GM12878 (cell line): Measurements from ENCODE around the gene LEP. TPM values are rescaled to one million over a fixed set of nuclear protein-coding genes. Genes with fewer than 3 reads are reported as not detected.

Experiments used
- MYC ChIP-seq: IDR thresholded peaks from 2 replicates; pipeline ENCODE4 v1.6.1; 2011; ENCODE audit warnings: mild to moderate bottlenecking, low read length, moderate library complexity, inconsistent platforms; ENCODE audit not compliant: insufficient read depth, insufficient replicate concordance, insufficient read length, severe bottlenecking
- NFYA ChIP-seq: IDR thresholded peaks from 2 replicates; pipeline ENCODE4 v1.6.1; 2011; ENCODE audit warnings: low read depth, mild to moderate bottlenecking, low read length, improper control_type of control experiment, borderline replicate concordance
- NFYB ChIP-seq: IDR thresholded peaks from 2 replicates; pipeline ENCODE4 v1.6.1; 2011; ENCODE audit warnings: low read depth, mild to moderate bottlenecking, low read length, improper control_type of control experiment, moderate library complexity; ENCODE audit not compliant: insufficient read depth
- NR2F1 ChIP-seq: fragments of 450-650 bp; conservative IDR thresholded peaks from 2 replicates; pipeline ENCODE4 v1.6.1; 2017; ENCODE audit warnings: mild to moderate bottlenecking
- PML ChIP-seq: IDR thresholded peaks from 2 replicates; pipeline ENCODE4 v1.6.1; 2012; ENCODE audit warnings: low read length, inconsistent platforms
- RELA ChIP-seq: fragments of 450-650 bp; IDR thresholded peaks from 2 replicates; pipeline ENCODE4 v1.8.0; 2014; ENCODE audit warnings: borderline replicate concordance; ENCODE audit not compliant: partially characterized antibody
- SRF ChIP-seq, 2 experiments: IDR thresholded peaks; 2 replicates each; pipeline ENCODE4 v1.6.1; 2011; ENCODE audit warnings: low read depth in 2 of 2, low read length in 2 of 2, mild to moderate bottlenecking in 1 of 2, moderate library complexity in 1 of 2
- TCF3 ChIP-seq: IDR thresholded peaks from 2 replicates; pipeline ENCODE4 v1.6.1; 2012; ENCODE audit warnings: low read depth, mild to moderate bottlenecking, low read length, borderline replicate concordance; ENCODE audit not compliant: insufficient read depth
- ZNF622 ChIP-seq: fragments of 450-650 bp; IDR thresholded peaks from 2 replicates; pipeline ENCODE4 v1.6.1; 2017; ENCODE audit warnings: mild to moderate bottlenecking, inconsistent platforms
- polyA plus RNA-seq, 11 experiments: library from polyadenylated mRNA; depleted of rRNA in 4 of 11; unstranded in 6 of 11; stranded (reverse) in 5 of 11; fragments of >200 nt; fragmentation: Nextera tagmentation in 4 of 11; fragmentation: Illumina TruSeq in 1 of 11; extraction: Ambion mirVana in 4 of 11; extraction: Trizol in 1 of 11; gene quantifications; 1 replicate in 1 of 11; 2 replicates in 10 of 11; pipeline versions ENCODE4 v1.2.1 to v1.2.3, GENCODE V29; 2011 to 2016; ENCODE audit warnings: inconsistent platforms in 2 of 11, missing spikeins in 2 of 11, low read depth in 1 of 11
- total RNA-seq, 4 experiments: library from RNA; depleted of rRNA in 3 of 4; stranded (reverse); fragments of >200 nt in 3 of 4; fragmentation: Illumina TruSeq in 1 of 4; extraction: Trizol in 1 of 4; gene quantifications; 2 replicates each; pipeline versions ENCODE4 v1.2.1 to v1.2.3, GENCODE V29; 2013 to 2021
- TF ChIP-seq, protein P1 (sequence below), 3 experiments: IDR thresholded peaks in 2 of 3; conservative IDR thresholded peaks in 1 of 3; 2 replicates each; pipeline ENCODE4 v1.5.1; 2011; ENCODE audit warnings: low read depth in 3 of 3, low read length in 3 of 3, mild to moderate bottlenecking in 3 of 3, control low read depth in 2 of 3, moderate library complexity in 2 of 3, inconsistent platforms in 1 of 3, mixed read lengths in 1 of 3; ENCODE audit not compliant: control insufficient read depth in 2 of 3, insufficient read depth in 1 of 3; ENCODE audit errors: extremely low read depth in 1 of 3
- TF ChIP-seq, protein P2 (sequence below): fragments of 450-650 bp; IDR thresholded peaks from 2 replicates; pipeline ENCODE4 v1.6.1; 2018; ENCODE audit warnings: borderline replicate concordance, mild to moderate bottlenecking; ENCODE audit not compliant: partially characterized antibody
- TF ChIP-seq, protein P3 (sequence below): fragments of 450-650 bp; IDR thresholded peaks from 2 replicates; pipeline ENCODE4 v1.6.1; 2016; ENCODE audit warnings: mild to moderate bottlenecking, moderate library complexity, borderline replicate concordance
- TF ChIP-seq, protein P4 (sequence below): fragments of 450-650 bp; conservative IDR thresholded peaks from 2 replicates; pipeline ENCODE4 v1.6.1; 2017; ENCODE audit warnings: mild to moderate bottlenecking, moderate library complexity

Gene LEP
- total and polyA plus RNA-seq, 10 of the 15 experiments (the other 5 are each of a cell fraction or from before 2014, with no cell fraction given): not detected

DNA sequence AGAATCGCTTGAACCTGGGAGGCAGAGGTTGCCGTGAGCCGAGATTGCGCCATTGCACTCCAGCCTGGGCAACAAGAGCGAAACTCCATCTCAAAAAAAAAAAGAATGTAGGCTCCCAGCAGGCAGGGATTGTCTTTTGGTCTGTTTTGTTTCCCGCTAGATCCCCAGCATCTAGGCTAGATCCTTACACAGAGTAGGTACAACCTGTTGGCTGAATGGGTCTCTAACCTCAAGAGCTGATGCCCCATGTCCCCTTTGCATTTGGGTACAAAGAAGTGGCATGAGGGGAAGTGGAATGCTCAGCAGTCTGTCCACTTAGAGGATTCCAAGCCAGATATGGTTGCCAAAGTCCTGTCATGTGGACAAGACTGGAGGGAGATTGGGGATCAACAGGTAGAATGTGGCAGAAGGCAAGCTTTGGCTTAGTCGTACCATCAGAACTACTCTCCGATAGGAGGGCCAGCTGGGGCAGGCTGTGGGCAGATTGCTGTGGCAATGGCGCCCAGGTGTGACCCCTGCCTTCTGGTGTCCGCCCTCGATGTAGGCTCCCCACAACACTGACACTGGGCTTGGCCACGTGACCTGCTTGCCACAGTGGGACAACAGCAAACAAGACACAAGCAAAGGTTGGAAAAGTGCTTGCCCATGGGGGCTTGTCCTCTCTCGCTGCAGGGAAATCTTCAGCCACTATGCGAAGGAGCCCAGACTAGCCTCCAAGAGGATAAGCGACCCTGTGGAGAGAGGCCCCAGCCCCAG lies 21.4 kb downstream of the LEP start (continued):
- TF ChIP-seq, protein P1, sequence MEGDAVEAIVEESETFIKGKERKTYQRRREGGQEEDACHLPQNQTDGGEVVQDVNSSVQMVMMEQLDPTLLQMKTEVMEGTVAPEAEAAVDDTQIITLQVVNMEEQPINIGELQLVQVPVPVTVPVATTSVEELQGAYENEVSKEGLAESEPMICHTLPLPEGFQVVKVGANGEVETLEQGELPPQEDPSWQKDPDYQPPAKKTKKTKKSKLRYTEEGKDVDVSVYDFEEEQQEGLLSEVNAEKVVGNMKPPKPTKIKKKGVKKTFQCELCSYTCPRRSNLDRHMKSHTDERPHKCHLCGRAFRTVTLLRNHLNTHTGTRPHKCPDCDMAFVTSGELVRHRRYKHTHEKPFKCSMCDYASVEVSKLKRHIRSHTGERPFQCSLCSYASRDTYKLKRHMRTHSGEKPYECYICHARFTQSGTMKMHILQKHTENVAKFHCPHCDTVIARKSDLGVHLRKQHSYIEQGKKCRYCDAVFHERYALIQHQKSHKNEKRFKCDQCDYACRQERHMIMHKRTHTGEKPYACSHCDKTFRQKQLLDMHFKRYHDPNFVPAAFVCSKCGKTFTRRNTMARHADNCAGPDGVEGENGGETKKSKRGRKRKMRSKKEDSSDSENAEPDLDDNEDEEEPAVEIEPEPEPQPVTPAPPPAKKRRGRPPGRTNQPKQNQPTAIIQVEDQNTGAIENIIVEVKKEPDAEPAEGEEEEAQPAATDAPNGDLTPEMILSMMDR (IDR thresholded peaks at IDR 0.05 in 2 of 3, conservative IDR thresholded peaks at IDR 0.05 in 1 of 3; ENCODE audit: control insufficient read depth in 2 of 3, extremely low read depth in 1 of 3, insufficient read depth in 1 of 3, low read depth in 3 of 3, low read length in 3 of 3): no peak
- TF ChIP-seq NR2F1 (no peak), NFYB (no peak), PML (no peak), TCF3 (no peak), MYC (no peak), ZNF622 (no peak), SRF (IDR thresholded peaks at IDR 0.05; ENCODE audit: low read depth in 2 of 2, low read length in 2 of 2) (no peak), NFYA (no peak), RELA (no peak)
- TF ChIP-seq, protein P2, sequence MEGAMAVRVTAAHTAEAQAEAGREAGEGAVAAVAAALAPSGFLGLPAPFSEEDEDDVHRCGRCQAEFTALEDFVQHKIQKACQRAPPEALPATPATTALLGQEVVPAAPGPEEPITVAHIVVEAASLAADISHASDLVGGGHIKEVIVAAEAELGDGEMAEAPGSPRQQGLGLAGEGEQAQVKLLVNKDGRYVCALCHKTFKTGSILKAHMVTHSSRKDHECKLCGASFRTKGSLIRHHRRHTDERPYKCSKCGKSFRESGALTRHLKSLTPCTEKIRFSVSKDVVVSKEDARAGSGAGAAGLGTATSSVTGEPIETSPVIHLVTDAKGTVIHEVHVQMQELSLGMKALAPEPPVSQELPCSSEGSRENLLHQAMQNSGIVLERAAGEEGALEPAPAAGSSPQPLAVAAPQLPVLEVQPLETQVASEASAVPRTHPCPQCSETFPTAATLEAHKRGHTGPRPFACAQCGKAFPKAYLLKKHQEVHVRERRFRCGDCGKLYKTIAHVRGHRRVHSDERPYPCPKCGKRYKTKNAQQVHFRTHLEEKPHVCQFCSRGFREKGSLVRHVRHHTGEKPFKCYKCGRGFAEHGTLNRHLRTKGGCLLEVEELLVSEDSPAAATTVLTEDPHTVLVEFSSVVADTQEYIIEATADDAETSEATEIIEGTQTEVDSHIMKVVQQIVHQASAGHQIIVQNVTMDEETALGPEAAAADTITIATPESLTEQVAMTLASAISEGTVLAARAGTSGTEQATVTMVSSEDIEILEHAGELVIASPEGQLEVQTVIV: no peak
- TF ChIP-seq, protein P3, sequence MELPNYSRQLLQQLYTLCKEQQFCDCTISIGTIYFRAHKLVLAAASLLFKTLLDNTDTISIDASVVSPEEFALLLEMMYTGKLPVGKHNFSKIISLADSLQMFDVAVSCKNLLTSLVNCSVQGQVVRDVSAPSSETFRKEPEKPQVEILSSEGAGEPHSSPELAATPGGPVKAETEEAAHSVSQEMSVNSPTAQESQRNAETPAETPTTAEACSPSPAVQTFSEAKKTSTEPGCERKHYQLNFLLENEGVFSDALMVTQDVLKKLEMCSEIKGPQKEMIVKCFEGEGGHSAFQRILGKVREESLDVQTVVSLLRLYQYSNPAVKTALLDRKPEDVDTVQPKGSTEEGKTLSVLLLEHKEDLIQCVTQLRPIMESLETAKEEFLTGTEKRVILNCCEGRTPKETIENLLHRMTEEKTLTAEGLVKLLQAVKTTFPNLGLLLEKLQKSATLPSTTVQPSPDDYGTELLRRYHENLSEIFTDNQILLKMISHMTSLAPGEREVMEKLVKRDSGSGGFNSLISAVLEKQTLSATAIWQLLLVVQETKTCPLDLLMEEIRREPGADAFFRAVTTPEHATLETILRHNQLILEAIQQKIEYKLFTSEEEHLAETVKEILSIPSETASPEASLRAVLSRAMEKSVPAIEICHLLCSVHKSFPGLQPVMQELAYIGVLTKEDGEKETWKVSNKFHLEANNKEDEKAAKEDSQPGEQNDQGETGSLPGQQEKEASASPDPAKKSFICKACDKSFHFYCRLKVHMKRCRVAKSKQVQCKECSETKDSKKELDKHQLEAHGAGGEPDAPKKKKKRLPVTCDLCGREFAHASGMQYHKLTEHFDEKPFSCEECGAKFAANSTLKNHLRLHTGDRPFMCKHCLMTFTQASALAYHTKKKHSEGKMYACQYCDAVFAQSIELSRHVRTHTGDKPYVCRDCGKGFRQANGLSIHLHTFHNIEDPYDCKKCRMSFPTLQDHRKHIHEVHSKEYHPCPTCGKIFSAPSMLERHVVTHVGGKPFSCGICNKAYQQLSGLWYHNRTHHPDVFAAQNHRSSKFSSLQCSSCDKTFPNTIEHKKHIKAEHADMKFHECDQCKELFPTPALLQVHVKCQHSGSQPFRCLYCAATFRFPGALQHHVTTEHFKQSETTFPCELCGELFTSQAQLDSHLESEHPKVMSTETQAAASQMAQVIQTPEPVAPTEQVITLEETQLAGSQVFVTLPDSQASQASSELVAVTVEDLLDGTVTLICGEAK: no peak
- TF ChIP-seq, protein P4, sequence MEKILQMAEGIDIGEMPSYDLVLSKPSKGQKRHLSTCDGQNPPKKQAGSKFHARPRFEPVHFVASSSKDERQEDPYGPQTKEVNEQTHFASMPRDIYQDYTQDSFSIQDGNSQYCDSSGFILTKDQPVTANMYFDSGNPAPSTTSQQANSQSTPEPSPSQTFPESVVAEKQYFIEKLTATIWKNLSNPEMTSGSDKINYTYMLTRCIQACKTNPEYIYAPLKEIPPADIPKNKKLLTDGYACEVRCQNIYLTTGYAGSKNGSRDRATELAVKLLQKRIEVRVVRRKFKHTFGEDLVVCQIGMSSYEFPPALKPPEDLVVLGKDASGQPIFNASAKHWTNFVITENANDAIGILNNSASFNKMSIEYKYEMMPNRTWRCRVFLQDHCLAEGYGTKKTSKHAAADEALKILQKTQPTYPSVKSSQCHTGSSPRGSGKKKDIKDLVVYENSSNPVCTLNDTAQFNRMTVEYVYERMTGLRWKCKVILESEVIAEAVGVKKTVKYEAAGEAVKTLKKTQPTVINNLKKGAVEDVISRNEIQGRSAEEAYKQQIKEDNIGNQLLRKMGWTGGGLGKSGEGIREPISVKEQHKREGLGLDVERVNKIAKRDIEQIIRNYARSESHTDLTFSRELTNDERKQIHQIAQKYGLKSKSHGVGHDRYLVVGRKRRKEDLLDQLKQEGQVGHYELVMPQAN: no peak
